ENCODE measurements around the gene CHST13.
"Not testable (repeated sequence)": the region's sequence is repeated elsewhere in the genome, so short reads cannot be mapped to it uniquely, and the experiment has no call there.

CHST13 gene

DNA sequence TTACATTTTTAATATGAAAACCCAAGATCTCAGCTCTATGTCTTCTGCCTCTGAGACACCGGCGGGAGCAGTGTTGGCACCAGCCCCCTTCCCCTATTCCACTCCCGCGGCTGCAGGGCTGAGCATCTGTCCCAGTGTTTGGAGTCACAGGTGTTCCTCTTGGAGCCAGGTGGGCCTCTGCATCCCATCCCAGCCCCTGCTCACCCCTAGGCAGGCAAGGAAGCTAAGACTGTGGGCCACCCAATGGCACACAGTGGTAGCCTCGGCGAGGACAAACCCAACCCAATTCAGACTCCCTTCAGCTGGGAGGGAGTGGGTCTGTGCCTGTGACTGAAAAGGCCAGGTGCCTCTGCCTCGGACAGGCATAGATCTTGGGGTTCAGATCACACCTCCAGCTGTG, 3.1 kb downstream of the CHST13 start:
- no peak for DNase-seq

- DNase-seq = no peak
These were observed 3.7 kb downstream of the CHST13 start for GRCh38 chr3:126527455-126528211.

GRCh38 chr3:126528419-126528799, 4.5 kb downstream of the CHST13 start:
- no peak for DNase-seq

DNA sequence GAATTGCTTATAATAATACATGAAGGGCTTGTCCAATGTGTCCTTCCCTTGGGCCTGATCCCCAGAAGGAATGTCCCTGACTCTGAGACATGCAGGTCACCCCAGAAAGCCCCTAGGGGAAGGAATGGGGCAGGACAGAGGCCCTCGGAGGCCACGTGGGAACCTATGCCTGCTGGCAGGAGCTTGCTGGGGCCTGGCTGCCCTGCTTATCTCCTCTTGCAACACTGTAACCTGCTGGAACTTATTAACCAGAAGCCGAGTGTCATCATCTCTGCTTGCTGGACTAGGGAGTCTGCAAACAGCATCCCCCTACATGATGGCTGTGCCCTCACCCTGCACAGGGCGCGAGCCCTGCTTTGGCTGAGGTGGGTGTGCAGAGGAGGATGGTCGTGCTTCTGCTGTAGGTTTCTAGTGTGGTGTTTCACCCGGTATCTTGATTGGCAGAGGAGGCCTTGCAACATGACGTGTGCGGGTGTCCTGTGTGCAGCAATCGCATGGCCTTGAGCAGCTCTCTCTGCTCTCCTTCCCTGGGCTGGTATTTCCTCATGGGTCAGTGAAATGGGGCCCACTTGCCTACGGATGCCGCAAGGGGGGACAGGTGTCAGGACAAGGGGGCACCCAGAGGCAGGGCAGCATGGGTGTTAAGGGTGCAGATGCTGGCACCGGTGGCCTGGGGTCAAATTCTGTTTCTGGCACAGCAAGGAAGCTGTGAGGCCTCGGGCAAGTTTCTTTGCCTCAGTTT, 5.0 kb downstream of the CHST13 start:
- DNase-seq = no peak

- DNase-seq = no peak
These were observed 5.7 kb downstream of the CHST13 start for GRCh38 chr3:126529585-126530170.

GRCh38 chr3:126530171-126531050, 6.5 kb downstream of the CHST13 start:
- DNase-seq = no peak

GRCh38 chr3:126531051-126531330, 7.0 kb downstream of the CHST13 start:
- DNase-seq = no peak

DNA sequence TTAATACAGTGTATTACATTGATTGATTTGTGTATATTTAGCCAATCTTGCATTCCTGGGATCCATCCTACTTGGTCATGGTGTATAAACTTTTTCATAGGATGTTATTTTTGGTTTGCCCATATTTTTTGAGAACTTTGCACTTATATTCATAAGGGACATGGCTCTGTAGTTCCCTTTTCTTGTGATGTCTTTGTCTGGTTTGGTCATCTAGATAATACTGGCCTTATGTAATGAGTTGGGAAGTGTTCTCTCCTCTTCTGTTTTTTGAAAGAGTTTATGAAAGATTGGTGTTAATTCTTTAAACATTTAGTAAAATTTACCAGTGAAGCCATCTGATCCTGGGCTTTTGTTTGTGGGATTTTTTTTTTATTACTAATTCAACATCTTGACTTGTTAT, 9.6 kb downstream of the CHST13 start:
- DNase-seq = no peak

DNA sequence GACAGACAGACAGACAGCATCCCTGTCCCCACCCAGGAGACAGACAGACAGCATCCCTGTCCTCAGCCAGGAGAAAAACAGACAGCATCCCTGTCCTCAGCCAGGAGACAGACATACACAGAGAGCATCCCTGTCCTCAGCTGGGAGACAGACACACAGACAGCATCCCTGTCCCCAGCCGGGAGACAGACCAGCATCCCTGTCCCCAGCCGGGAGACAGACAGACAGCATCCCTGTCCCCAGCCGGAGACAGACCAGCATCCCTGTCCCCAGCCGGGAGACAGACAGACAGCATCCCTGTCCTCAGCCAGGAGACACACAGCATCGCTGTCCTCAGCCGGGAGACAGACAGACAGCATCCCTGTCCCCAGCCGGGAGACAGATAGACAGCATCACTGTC, 10.8 kb downstream of the CHST13 start:
- not testable (repeated sequence) for DNase-seq

GRCh38 chr3:126535636-126536035, 11.7 kb downstream of the CHST13 start:
- DNase-seq = no peak

- DNase-seq = no peak
These were observed 12.2 kb downstream of the CHST13 start for GRCh38 chr3:126536126-126536525.

- DNase-seq = no peak
These were observed 13.3 kb downstream of the CHST13 start for GRCh38 chr3:126537116-126537729.

GRCh38 chr3:126537730-126538281, 13.9 kb downstream of the CHST13 start:
- DNase-seq = no peak

DNA sequence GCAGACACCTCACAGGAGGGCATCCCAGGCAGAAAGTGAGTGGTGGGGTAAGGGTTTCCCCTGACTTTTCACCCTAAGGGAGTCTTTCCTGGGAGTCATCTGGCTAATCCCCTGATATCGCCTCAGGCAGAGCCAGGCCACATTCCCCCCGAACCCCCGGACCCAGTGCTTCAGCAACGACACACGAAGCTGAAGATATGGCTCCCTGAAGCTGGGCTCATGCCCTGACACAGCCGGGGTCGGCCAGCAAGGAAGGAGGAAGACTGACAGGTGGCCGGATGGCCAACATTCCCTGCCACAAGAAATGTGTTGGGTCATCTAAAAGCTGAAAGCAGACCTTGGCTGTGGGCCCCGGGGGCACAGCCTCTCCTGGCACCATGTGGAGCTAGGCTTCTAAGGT, 14.4 kb downstream of the CHST13 start:
- DNase-seq = no peak

- DNase-seq = no peak
These were observed 15.0 kb downstream of the CHST13 start for GRCh38 chr3:126538966-126539365.

GRCh38 chr3:126539558-126540250, 15.7 kb downstream of the CHST13 start:
- no peak for DNase-seq

- no peak for DNase-seq
These were observed 16.4 kb downstream of the CHST13 start for GRCh38 chr3:126540342-126540849.

- no peak for DNase-seq
These were observed 17.1 kb downstream of the CHST13 start for GRCh38 chr3:126540951-126541627.

GRCh38 chr3:126541628-126542339, 17.8 kb downstream of the CHST13 start:
- DNase-seq = no peak

Data from cerebellar nuclear complex (tissue), 1 donor.